Islet precursor cell (in vitro differentiated cells): ENCODE data around the gene FLYWCH1.

Experiments
- DNase-seq: peaks from one replicate; pipeline ENCODE4 v3.0.0-alpha.2; 2018

The FLYWCH1 gene

DNA sequence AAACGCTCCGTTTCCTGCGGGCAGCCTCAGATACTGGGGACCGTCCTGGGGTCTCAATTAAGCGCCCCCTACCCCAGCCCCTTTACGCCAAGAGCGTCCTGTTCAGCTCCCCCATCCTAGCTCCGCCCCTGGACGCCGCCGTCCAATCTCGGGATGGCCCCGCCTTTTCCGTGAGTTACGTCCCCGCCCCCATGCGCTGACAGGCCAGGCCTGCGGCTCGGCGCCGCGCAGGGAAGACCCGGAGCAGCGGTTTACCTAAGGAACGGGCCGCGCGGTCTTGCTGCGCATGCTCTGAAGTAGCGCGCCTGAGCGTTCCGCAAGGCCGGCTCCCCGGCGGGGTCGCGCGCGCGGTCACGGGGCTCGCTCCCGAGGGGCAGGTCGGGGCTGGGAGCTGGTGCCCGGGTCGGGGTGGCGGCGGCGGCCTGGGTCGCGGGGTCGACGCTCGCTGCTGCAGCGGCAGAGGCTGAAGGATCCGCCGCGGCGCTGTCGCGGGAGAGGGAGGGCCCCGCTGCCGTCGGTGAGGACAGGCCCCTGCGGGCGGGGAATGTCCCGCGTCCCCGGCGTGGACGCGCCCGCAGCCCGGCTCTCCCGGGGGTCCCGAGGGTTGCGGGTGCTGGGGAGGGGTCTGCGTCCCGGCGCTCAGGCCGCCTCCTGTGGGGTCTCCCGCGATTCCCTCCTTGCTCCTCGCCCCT is at the start of gene FLYWCH1:
Gene FLYWCH1, plus strand, starts transcription at position 294 of the 692 bp plus-strand sequence. CDS start 17,755 bp downstream, outside the sequence.
- DNase-seq = peak; percentile 98

- no peak for DNase-seq
Measured at GRCh38 chr16:2865651-2866050, 46.1 kb upstream of the FLYWCH1 start.

DNA sequence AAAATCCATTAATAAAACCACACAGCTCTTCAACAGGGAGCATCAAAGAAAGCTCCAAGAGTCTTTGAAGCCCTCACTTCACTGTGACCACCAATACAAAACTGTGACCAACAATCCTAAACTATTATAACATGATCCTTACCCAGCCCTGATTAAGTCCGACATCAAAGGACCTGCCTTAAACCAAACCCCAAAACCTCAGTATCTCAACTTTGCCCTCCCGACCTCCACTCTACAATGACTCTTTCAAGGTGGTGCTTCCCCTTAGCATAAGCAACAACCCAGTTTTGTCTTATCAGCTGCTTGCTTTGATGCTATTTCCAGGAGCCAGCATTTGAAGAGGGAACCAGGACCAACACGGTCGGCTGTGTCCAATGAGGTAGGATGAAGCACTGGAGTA is 45.3 kb upstream of the FLYWCH1 start:
- DNase-seq = no peak

DNA sequence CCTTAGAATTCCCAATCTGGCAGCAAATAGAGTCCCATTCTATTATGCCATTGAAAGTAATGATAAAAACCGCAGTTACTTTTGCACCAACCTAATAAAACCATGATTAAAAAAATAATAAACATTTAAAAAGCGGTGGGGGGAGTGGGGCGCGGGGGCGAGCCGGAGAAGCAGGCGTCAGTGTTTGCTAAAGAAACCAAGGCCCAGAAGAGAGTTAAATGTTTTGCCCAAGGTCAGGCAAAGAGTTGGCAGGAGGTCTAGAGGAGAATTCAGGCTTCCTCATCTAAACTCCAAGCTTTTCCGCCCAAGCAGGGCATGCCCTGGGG is 44.1 kb upstream of the FLYWCH1 start:
- no peak for DNase-seq

DNA sequence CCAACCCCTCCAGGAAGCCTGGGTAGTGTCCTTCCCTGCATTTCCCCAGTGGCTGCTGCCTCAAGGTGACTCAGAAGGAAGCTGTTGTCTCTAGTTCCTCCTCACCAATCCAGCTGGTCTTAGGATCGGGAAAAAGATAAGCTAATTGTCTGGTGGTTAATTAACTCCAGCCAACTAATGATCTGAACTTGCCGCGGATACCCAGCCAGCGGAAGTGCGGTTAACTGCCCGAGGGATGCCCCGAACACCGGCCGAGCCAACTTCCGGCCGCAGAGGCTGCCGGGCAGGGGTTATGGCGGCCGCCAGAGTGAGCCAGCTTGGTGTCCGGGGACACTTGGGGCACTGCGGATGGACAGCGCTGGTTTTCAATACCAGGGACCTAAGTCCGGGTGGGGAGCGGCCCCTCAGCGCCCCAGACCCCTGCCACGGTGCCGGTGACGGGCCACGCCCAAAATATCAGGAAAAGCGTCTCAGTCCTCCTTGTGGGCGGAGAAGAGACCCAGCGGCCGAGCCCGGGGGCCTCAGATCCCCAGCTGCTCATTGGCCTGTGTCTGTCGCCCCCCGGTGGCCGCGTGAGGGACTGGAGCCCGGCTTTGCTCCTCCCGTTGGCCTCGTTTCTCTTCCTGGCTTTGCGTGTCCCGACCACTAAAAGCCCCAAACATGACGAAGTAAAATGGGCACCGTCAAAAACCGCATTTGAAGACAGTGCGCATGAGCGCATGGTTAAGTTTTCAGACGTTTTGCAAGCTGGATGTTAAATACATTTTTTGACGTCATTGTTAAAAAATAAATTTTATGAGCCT is 43.5 kb upstream of the FLYWCH1 start:
- peak; percentile 96 for DNase-seq

DNA sequence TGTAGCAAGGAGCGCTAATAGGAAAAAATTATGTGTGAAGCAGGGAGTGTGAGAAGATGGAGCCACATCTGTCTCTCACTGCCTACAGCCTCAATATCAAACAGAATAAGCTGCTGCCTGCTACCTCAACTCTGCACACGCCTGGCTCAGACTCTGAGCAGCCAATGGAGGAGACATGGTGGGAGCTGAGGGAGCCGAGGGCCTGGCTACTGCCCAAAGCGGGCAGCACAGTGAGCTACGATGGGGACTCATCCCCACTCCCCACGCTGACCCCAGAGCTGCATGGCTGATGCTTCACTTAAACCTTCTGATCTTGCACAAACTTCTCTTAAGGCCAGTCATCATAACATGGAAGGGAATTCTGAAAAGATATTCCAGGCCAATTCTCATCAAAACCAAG is 39.8 kb upstream of the FLYWCH1 start:
- no peak for DNase-seq

- DNase-seq = no peak
Measured at GRCh38 chr16:2874032-2874911, 37.5 kb upstream of the FLYWCH1 start.

GRCh38 chr16:2874912-2875362 is 36.8 kb upstream of the FLYWCH1 start:
- DNase-seq = peak; percentile 88

GRCh38 chr16:2879854-2880508 is 31.8 kb upstream of the FLYWCH1 start:
- DNase-seq = no peak

- DNase-seq = peak; percentile 70
Measured at GRCh38 chr16:2881783-2882649, 29.7 kb upstream of the FLYWCH1 start.

DNA sequence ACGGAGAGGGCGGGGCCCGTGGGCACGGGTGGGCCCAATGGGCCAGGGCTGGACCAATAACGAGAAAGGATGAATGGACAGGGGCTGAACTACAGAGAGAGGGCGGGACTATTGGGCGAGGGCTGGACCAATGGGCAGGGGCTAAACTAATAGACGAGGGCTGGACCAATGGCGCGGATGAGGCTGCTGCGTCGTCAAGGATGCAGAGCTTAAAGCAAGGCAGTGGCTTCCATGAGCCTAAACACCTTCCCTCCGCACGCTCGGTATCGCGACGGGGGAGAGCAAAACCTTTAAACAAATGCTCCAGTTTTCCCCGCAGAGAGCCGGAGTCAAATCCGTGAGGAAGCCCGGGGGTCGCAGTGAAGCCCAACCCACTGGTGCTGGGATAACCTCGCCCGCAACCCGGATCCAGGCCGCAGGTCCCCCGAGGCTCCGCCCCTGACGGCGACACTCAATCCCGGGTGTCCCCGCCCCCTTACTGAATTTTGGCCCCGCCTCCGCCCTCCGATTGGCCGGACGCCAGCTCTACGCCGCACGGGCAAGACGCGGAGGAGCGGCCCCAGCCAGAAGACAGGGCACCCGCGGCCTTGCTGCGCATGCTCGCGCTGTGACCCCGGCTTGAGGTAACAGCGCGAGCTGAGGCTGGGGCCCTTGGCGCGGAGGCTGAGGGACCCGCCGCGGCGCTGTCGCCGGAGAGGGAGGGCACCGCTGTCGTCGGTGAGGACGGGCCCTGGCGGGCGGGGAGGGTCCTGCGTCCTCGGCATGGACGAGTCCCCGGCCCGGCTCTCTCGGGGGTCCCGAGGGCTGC is 28.9 kb upstream of the FLYWCH1 start, which contains the start of gene FLYWCH2:
Gene FLYWCH2, plus strand, starts transcription at position 566 of the 808 bp plus-strand sequence. CDS start 13,235 bp downstream, outside the sequence.
- DNase-seq = peak; percentile 99

DNA sequence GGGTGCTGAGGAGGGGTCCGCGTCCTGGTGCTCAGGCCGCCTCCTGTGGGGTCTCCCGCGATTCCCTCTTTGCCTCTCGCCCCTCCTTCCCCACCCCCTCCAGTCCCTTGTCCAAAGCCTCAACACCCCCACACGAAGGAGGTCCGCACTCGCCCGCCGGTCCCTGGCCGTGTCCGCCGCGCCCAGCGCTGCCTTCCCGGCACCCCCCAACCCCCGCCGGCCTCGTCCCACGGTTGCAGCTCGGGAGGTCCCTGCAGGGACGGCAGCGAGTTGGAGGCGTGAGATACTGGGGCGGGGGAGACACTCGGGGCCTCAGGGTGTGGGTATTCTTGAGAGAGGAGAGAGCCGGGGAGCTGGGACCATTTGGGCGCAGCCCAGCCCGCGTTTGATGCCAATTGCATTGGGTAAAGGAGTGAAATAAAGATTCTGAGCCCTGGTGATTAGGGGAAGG is 28.2 kb upstream of the FLYWCH1 start:
- DNase-seq = peak; percentile 64

DNA sequence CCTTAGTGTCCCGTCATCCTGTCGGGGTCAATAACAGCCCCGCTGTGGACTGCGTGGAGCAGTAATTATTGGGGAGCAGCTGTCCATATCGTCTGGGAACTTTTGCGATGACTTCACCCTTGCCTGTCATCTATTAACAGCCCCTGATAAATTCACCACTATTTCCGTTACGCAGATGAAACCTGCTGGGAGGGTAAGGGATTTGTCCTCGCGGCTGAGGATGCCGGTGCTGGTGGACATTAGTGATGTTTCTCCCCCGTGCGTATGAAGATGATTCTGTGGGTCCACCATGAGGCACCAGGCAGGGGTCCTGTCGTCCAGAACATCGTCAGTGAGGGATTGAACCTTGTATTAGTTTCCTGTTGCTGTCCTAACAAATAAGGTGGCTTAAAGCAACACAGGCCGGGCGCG is 27.7 kb upstream of the FLYWCH1 start:
- no peak for DNase-seq

DNA sequence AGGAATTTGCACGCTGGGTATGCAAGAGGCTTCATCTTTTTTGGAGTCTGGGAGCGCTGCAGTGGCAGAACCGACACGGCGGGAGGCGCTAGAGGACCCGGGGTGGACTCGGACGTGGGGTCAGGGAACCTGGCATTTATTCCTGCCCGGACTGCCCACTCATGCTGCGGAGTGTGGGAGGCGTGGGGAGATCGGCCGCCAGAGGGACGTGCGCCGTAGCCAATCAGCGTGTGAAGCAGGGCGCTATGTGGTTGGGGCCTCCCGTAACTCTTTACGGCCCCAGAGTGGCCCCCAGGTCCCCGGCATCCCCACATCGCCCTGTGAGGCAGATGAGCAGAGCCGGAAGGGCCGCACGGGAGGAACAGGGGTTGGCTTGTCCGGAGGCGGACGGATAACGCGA is 17.5 kb upstream of the FLYWCH1 start:
- DNase-seq = no peak

GRCh38 chr16:2895813-2896212 is 15.9 kb upstream of the FLYWCH1 start:
- no peak for DNase-seq

- no peak for DNase-seq
Measured at GRCh38 chr16:2896480-2897010, 15.2 kb upstream of the FLYWCH1 start.

DNA sequence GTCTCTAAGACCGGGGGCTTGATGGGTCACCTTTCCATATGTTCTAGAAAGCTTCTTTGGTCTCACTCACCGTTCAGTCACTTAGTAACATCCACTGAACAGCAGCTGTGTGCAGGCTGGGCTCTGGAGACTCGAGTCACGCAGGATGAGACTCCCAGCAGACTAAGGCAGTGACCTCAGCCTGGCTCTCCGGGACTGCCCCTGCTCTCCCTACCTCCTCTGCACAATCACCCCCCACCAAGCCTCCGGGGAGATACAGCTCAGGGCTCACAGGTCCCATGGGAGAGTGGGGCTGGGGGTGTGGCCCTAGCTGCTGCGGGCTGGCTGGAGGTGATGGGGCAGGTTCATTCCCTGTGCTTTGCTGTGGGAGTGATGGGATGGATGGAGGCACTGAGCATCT is 14.6 kb upstream of the FLYWCH1 start:
- DNase-seq = no peak

GRCh38 chr16:2898831-2899563 is 12.7 kb upstream of the FLYWCH1 start:
- DNase-seq = no peak

DNA sequence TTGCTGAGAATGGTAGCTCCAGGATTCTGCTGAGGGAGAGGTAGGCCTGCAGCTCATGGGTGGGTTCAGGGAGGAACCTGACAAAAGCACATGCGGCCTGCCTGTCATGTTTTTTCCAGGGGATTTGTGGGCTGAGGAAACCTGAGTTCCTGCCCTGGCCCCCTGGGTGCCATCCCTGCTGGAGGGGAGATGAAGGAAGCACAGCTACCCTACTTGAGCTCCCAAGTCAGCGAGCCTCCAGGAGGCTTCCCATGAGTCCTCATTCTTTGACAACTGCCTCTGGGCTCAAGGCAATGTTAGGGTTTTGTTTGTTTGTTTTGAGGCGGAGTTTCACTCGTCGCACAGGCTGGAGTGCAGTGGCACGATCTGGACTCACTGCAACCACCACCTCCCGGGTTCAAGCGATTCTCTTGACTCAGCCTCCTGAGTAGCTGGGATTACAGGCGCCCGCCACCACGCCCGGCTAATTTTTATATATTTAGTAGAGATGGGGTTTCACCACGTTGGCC is 12.1 kb upstream of the FLYWCH1 start:
- no peak for DNase-seq
